SJCRH30 (cell line): ENCODE results near the gene BRWD1. TPM values are rescaled to one million over a fixed set of nuclear protein-coding genes. Genes with fewer than 3 reads are reported as not detected.

ENCODE experiments used
- DNase-seq, 2 experiments: peaks; one replicate each; pipeline ENCODE4 v3.0.0-alpha.2; 2015 to 2020
- H3K27ac ChIP-seq: fragments of 250-450 bp; sonication (Bioruptor Pico); 2 replicates; pipeline ENCODE4 v1.5.1; 2020; ENCODE audit warnings: mild to moderate bottlenecking, moderate library complexity
- H3K27me3 ChIP-seq: fragments of 250-450 bp; sonication (Bioruptor Pico); 2 replicates; pipeline ENCODE4 v1.5.1; 2020; ENCODE audit warnings: mild to moderate bottlenecking, moderate library complexity
- H3K36me3 ChIP-seq: fragments of 250-450 bp; sonication (Bioruptor Pico); 2 replicates; pipeline ENCODE4 v1.5.1; 2020; ENCODE audit warnings: mild to moderate bottlenecking, moderate library complexity
- H3K4me1 ChIP-seq: fragments of 250-450 bp; sonication (Bioruptor Pico); 2 replicates; pipeline ENCODE4 v1.5.1; 2020; ENCODE audit warnings: mild to moderate bottlenecking, moderate library complexity
- H3K4me3 ChIP-seq: fragments of 250-450 bp; sonication (Bioruptor Pico); 2 replicates; pipeline ENCODE4 v1.5.1; 2020; ENCODE audit warnings: mild to moderate bottlenecking, moderate library complexity
- H3K9me3 ChIP-seq: fragments of 250-450 bp; sonication (Bioruptor Pico); replicated peaks from 2 replicates; pipeline ENCODE4 v1.5.1; 2020; ENCODE audit warnings: mild to moderate bottlenecking, moderate library complexity
- total RNA-seq: library from RNA; depleted of rRNA; stranded (reverse); fragments of >200 nt; shearing (Covaris generic); gene quantifications from 2 replicates; pipeline ENCODE4 v1.2.3, GENCODE V29; 2014

BRWD1 gene
- total RNA-seq, 1 experiment from 2014 or later: 49.8 TPM

- Histone ChIP-seq H3K4me3 (no peak overlapping the region), H3K4me1 (peaks cover 9% of the 10 kb centered on the region), H3K9me3 (no peaks in the 10 kb centered on the region), H3K36me3 (peaks cover 45% of the 10 kb centered on the region), H3K27me3 (no peaks in the 10 kb centered on the region), H3K27ac (no peak overlapping the region)
- no peak for DNase-seq
These were observed 98.4 kb downstream of the BRWD1 start for GRCh38 chr21:39215078-39215477.

GRCh38 chr21:39209334-39209688 lies 104.1 kb downstream of the BRWD1 start:
- Histone ChIP-seq H3K4me3 (no peak overlapping the region), H3K36me3 (peaks cover 70% of the 10 kb centered on the region), H3K4me1 (no peaks in the 10 kb centered on the region), H3K9me3 (no peaks in the 10 kb centered on the region), H3K27ac (no peak overlapping the region), H3K27me3 (no peaks in the 10 kb centered on the region)
- DNase-seq: no peak

GRCh38 chr21:39208624-39209333 lies 104.7 kb downstream of the BRWD1 start:
- Histone ChIP-seq H3K27me3 (no peaks in the 10 kb centered on the region), H3K36me3 (peaks cover 69% of the 10 kb centered on the region), H3K4me3 (no peak overlapping the region), H3K4me1 (no peaks in the 10 kb centered on the region), H3K27ac (no peak overlapping the region), H3K9me3 (no peaks in the 10 kb centered on the region)
- DNase-seq: no peak

GRCh38 chr21:39204134-39204533 lies 109.3 kb downstream of the BRWD1 start:
- no peak for DNase-seq
- Histone ChIP-seq H3K9me3 (no peaks in the 10 kb centered on the region), H3K4me3 (no peak overlapping the region), H3K27me3 (no peaks in the 10 kb centered on the region), H3K27ac (no peak overlapping the region), H3K36me3 (peaks cover 77% of the 10 kb centered on the region), H3K4me1 (no peaks in the 10 kb centered on the region)

GRCh38 chr21:39198800-39199199 lies 114.6 kb downstream of the BRWD1 start:
- no peaks in the 10 kb centered on the region for H3K4me1 ChIP-seq

GRCh38 chr21:39197448-39198233 lies 115.8 kb downstream of the BRWD1 start:
- no peak for DNase-seq
- no peaks in the 10 kb centered on the region for H3K27me3 ChIP-seq
- H3K4me3 ChIP-seq: no peak overlapping the region
- H3K27ac ChIP-seq: no peak overlapping the region
- H3K4me1 ChIP-seq: no peaks in the 10 kb centered on the region
- peaks cover 63% of the 10 kb centered on the region for H3K36me3 ChIP-seq
- H3K9me3 ChIP-seq: no peaks in the 10 kb centered on the region

More at GRCh38 chr21:39198800-39199199, 114.6 kb downstream of the BRWD1 start:
- no peak overlapping the region for H3K27ac ChIP-seq
- peaks cover 63% of the 10 kb centered on the region for H3K36me3 ChIP-seq
- H3K9me3 ChIP-seq: no peaks in the 10 kb centered on the region
- H3K27me3 ChIP-seq: no peaks in the 10 kb centered on the region
- H3K4me3 ChIP-seq: no peak overlapping the region
- no peak for DNase-seq

- Histone ChIP-seq H3K27ac (no peak overlapping the region), H3K27me3 (no peaks in the 10 kb centered on the region), H3K4me1 (no peaks in the 10 kb centered on the region), H3K36me3 (peaks cover 55% of the 10 kb centered on the region), H3K4me3 (no peak overlapping the region), H3K9me3 (no peaks in the 10 kb centered on the region)
- no peak for DNase-seq
These were observed 116.6 kb downstream of the BRWD1 start for GRCh38 chr21:39196838-39197237.

GRCh38 chr21:39196310-39196709 lies 117.1 kb downstream of the BRWD1 start:
- Histone ChIP-seq H3K27ac (no peak overlapping the region), H3K36me3 (peaks cover 54% of the 10 kb centered on the region), H3K9me3 (no peaks in the 10 kb centered on the region), H3K4me3 (no peak overlapping the region), H3K4me1 (no peaks in the 10 kb centered on the region), H3K27me3 (no peaks in the 10 kb centered on the region)
- DNase-seq: no peak

- Histone ChIP-seq H3K36me3 (peaks cover 29% of the 10 kb centered on the region), H3K9me3 (no peaks in the 10 kb centered on the region), H3K4me1 (no peaks in the 10 kb centered on the region), H3K4me3 (no peak overlapping the region), H3K27me3 (no peaks in the 10 kb centered on the region), H3K27ac (no peak overlapping the region)
- DNase-seq: no peak
These were observed 120.1 kb downstream of the BRWD1 start for GRCh38 chr21:39193380-39193779.

- DNase-seq: no peak
- H3K4me3 ChIP-seq: no peak overlapping the region
- no peak overlapping the region for H3K27ac ChIP-seq
- H3K27me3 ChIP-seq: no peaks in the 10 kb centered on the region
- H3K9me3 ChIP-seq: no peaks in the 10 kb centered on the region
- peaks cover 11% of the 10 kb centered on the region; the same call in 1 of the 2 replicates for H3K36me3 ChIP-seq
- H3K4me1 ChIP-seq: no peaks in the 10 kb centered on the region
These were observed 123.4 kb downstream of the BRWD1 start for GRCh38 chr21:39189857-39190604.

- no peak overlapping the region for H3K4me3 ChIP-seq
- peaks cover 7% of the 10 kb centered on the region; the same call in 1 of the 2 replicates for H3K36me3 ChIP-seq
- no peaks in the 10 kb centered on the region for H3K27me3 ChIP-seq
- no peaks in the 10 kb centered on the region for H3K4me1 ChIP-seq
- DNase-seq: no peak
- H3K9me3 ChIP-seq: no peaks in the 10 kb centered on the region
- no peak overlapping the region for H3K27ac ChIP-seq
These were observed 124.8 kb downstream of the BRWD1 start for GRCh38 chr21:39188521-39189139.

GRCh38 chr21:39187141-39187540 lies 126.3 kb downstream of the BRWD1 start:
- Histone ChIP-seq H3K27me3 (no peaks in the 10 kb centered on the region), H3K4me1 (no peaks in the 10 kb centered on the region), H3K27ac (no peak overlapping the region), H3K4me3 (no peak overlapping the region), H3K9me3 (no peaks in the 10 kb centered on the region), H3K36me3 (0 out of 2 replicates have a peak, but pooled peaks cover 5% of the 10 kb centered on the region)
- DNase-seq: no peak

- no peak overlapping the region for H3K4me3 ChIP-seq
- no peak for DNase-seq
These were observed 126.8 kb downstream of the BRWD1 start for GRCh38 chr21:39186676-39187075.

GRCh38 chr21:39185157-39185556 lies 128.3 kb downstream of the BRWD1 start:
- Histone ChIP-seq H3K4me3 (no peak overlapping the region), H3K27me3 (no peaks in the 10 kb centered on the region), H3K27ac (no peak overlapping the region), H3K36me3 (peaks cover 6% of the 10 kb centered on the region), H3K4me1 (no peaks in the 10 kb centered on the region), H3K9me3 (no peaks in the 10 kb centered on the region)
- no peak for DNase-seq

More at GRCh38 chr21:39186676-39187075, 126.8 kb downstream of the BRWD1 start:
- H3K4me1 ChIP-seq: no peaks in the 10 kb centered on the region
- H3K36me3 ChIP-seq: 0 out of 2 replicates have a peak, but pooled peaks cover 2% of the 10 kb centered on the region
- no peaks in the 10 kb centered on the region for H3K9me3 ChIP-seq
- H3K27me3 ChIP-seq: no peaks in the 10 kb centered on the region
- no peak overlapping the region for H3K27ac ChIP-seq
